K562 (cell line): Measurements from ENCODE around the gene RNF41. TPM values are rescaled to one million over a fixed set of nuclear protein-coding genes. Genes with fewer than 3 reads are reported as not detected.

Experiments
- ATAC-seq: fragments of 200-7000 bp; cut with Tn5 transposase; 3 replicates; pipeline ENCODE4 v1.9.1; 2020; ENCODE audit warnings: moderate library complexity
- BruUV-seq: library from RNA; stranded (reverse); fragments of 400-500 nt; replicated peaks from 2 replicates; lab custom pipeline; 2021; lab: Mats Ljungman, UMichigan
- CTCF ChIA-PET: fragments of 300-600 bp; formaldehyde crosslinking; extraction: SDS; loops from one replicate; lab custom pipeline; 2021; ENCODE audit warnings: low intra/inter-chr PET ratio; lab: Yijun Ruan, JAX
- POLR2A ChIA-PET: fragments of 300-600, 350-650 bp; sonication (Branson Sonifier 250); formaldehyde crosslinking; extraction: SDS; loops from one replicate; lab custom pipeline; 2021; ENCODE audit warnings: antibody characterized with exemption, inconsistent platforms; lab: Yijun Ruan, JAX
- DNase-seq, 4 experiments: peaks; one replicate each; pipeline versions ENCODE4 v3.0.0 to v3.0.0-alpha.2; 2011 to 2018; ENCODE audit warnings: low spot score in 3 of 4, mixed read lengths in 3 of 4; ENCODE audit errors: extremely low read depth in 1 of 4
- FAIRE-seq: peaks from 2 replicates; lab custom pipeline; 2011; peaks lifted over from hg19 to GRCh38; lab: Jason Lieb, UNC
- H2AFZ ChIP-seq: 2 replicates; pipeline ENCODE4 v1.6.0; 2011; ENCODE audit warnings: low read depth, low read length, control low read depth, inconsistent platforms
- H3K27ac ChIP-seq: fragments of 200-600 bp; 3 replicates; pipeline ENCODE4 v1.8.0; 2011; ENCODE audit warnings: low read depth, mild to moderate bottlenecking, control low read depth, inconsistent platforms, low read length, moderate library complexity, mixed read lengths; ENCODE audit errors: extremely low read depth
- H3K27me3 ChIP-seq, 2 experiments: fragments of 300-600 bp in 1 of 2; 2 replicates in 1 of 2; 3 replicates in 1 of 2; pipeline versions ENCODE4 v1.6.0 to v1.8.0; 2011; ENCODE audit warnings: inconsistent platforms in 2 of 2, low read length in 2 of 2, mild to moderate bottlenecking in 1 of 2, mixed read lengths in 1 of 2, moderate library complexity in 1 of 2; ENCODE audit not compliant: control insufficient read depth in 2 of 2, insufficient read depth in 2 of 2
- H3K36me3 ChIP-seq: fragments of 300-600 bp; 3 replicates; pipeline ENCODE4 v1.8.0; 2011; ENCODE audit warnings: mild to moderate bottlenecking, low read length, inconsistent platforms; ENCODE audit not compliant: control insufficient read depth, insufficient read depth
- H3K4me1 ChIP-seq, 2 experiments: fragments of 200-600 bp in 1 of 2; replicated peaks in 1 of 2; 2 replicates in 1 of 2; 3 replicates in 1 of 2; pipeline versions ENCODE4 v1.5.1 to v1.8.0; 2011; ENCODE audit warnings: inconsistent platforms in 2 of 2, low read length in 2 of 2, mild to moderate bottlenecking in 1 of 2, mixed read lengths in 1 of 2, moderate library complexity in 1 of 2; ENCODE audit not compliant: control insufficient read depth in 2 of 2, insufficient read depth in 2 of 2
- H3K4me2 ChIP-seq: 2 replicates; pipeline ENCODE4 v1.6.1; 2011; ENCODE audit warnings: low read length, control low read depth, inconsistent platforms, mixed read lengths; ENCODE audit not compliant: insufficient read depth
- H3K4me3 ChIP-seq: fragments of 200-600 bp; sonication (generic), shearing (Covaris generic); 2 replicates; pipeline ENCODE4 v1.5.1; 2016; ENCODE audit warnings: control low read depth, inconsistent platforms
- H3K79me2 ChIP-seq: fragments of 200-600 bp; 3 replicates; pipeline ENCODE4 v1.8.0; 2011; ENCODE audit warnings: low read length, inconsistent platforms; ENCODE audit not compliant: control insufficient read depth, insufficient read depth
- H3K9ac ChIP-seq, 2 experiments: 2 replicates each; pipeline versions ENCODE4 v1.6.0 to v1.6.1; 2011; ENCODE audit warnings: low read depth in 2 of 2, low read length in 2 of 2, control low read depth in 1 of 2, inconsistent platforms in 1 of 2, mild to moderate bottlenecking in 1 of 2, mixed read lengths in 1 of 2; ENCODE audit not compliant: insufficient read depth in 1 of 2
- H3K9me1 ChIP-seq: one replicate; pipeline ENCODE4 v1.6.0; 2011; ENCODE audit warnings: inconsistent platforms, mild to moderate bottlenecking, low read length, moderate library complexity; ENCODE audit not compliant: control insufficient read depth, insufficient read depth
- H3K9me3 ChIP-seq: replicated peaks from 2 replicates; pipeline ENCODE4 v1.5.1; 2011; ENCODE audit warnings: low read depth, low read length, inconsistent platforms; ENCODE audit not compliant: control insufficient read depth, insufficient read depth
- H4K20me1 ChIP-seq: replicated peaks from 2 replicates; pipeline ENCODE4 v1.6.1; 2011; ENCODE audit warnings: low read length, inconsistent platforms, mixed read lengths; ENCODE audit not compliant: control insufficient read depth, insufficient read depth
- CREB1 ChIP-seq, 2 experiments: sonication (generic) in 1 of 2; formaldehyde crosslinking in 1 of 2; IDR thresholded peaks; 2 replicates each; pipeline versions ENCODE4 v1.6.1 to v1.8.0; 2012 to 2022; ENCODE audit warnings: inconsistent platforms in 1 of 2, mild to moderate bottlenecking in 1 of 2, missing genetic modification reagents in 1 of 2, moderate library complexity in 1 of 2
- DMBX1 ChIP-seq: fragments of 250-450 bp; sonication (Bioruptor Pico); IDR thresholded peaks from 2 replicates; pipeline ENCODE4 v1.8.0; 2022; ENCODE audit warnings: inconsistent platforms, mild to moderate bottlenecking, moderate library complexity, borderline replicate concordance
- DPF2 ChIP-seq: fragments of 450-650 bp; IDR thresholded peaks from 2 replicates; pipeline ENCODE4 v1.6.1; 2016
- E2F1 ChIP-seq: sonication (generic); formaldehyde crosslinking; IDR thresholded peaks from 2 replicates; pipeline ENCODE4 v1.8.1; 2023; ENCODE audit warnings: mild to moderate bottlenecking, missing genetic modification reagents, moderate library complexity
- ETV6 ChIP-seq, 3 experiments: fragments of 150-350 bp in 1 of 3; sonication (generic) in 1 of 3; formaldehyde crosslinking in 1 of 3; IDR thresholded peaks; 2 replicates each; pipeline versions ENCODE4 v1.6.1 to v1.8.0; 2014 to 2022; ENCODE audit warnings: borderline replicate concordance in 2 of 3, low read depth in 2 of 3, antibody characterized with exemption in 1 of 3, low read length in 1 of 3, mild to moderate bottlenecking in 1 of 3, missing genetic modification reagents in 1 of 3
- FOXJ2 ChIP-seq: fragments of 200-800 bp; sonication (Bioruptor generic); IDR thresholded peaks from 2 replicates; pipeline ENCODE4 v1.6.1; 2016; ENCODE audit warnings: missing genetic modification characterization, missing compliant biosample characterization
- KDM2B ChIP-seq: fragments of 250-450 bp; sonication (Bioruptor Pico); IDR thresholded peaks from 2 replicates; pipeline ENCODE4 v1.8.0; 2021; ENCODE audit warnings: mild to moderate bottlenecking, moderate library complexity
- L3MBTL2 ChIP-seq: fragments of 450-650 bp; IDR thresholded peaks from 2 replicates; pipeline ENCODE4 v1.6.1; 2016; ENCODE audit warnings: mild to moderate bottlenecking, moderate library complexity
- MIER1 ChIP-seq: fragments of 450-650 bp; IDR thresholded peaks from 2 replicates; pipeline ENCODE4 v1.6.1; 2016; ENCODE audit warnings: antibody characterized with exemption, mild to moderate bottlenecking, low read depth
- PREB ChIP-seq: sonication (generic); formaldehyde crosslinking; IDR thresholded peaks from 2 replicates; pipeline ENCODE4 v1.8.1; 2023; ENCODE audit warnings: mild to moderate bottlenecking, missing genetic modification reagents
- TAF9B ChIP-seq: fragments of 450-650 bp; IDR thresholded peaks from 2 replicates; pipeline ENCODE4 v1.6.1; 2018; ENCODE audit warnings: mild to moderate bottlenecking; ENCODE audit not compliant: partially characterized antibody
- TCF7 ChIP-seq: sonication (generic); IDR thresholded peaks from 2 replicates; pipeline ENCODE4 v1.6.1; 2016; ENCODE audit warnings: antibody characterized with exemption, borderline replicate concordance
- ZC3H11A ChIP-seq: IDR thresholded peaks from 2 replicates; pipeline ENCODE4 v1.6.1; 2012; ENCODE audit warnings: low read depth, low read length, improper control_type of control experiment
- ZNF212 ChIP-seq: fragments of 450-650 bp; formaldehyde crosslinking; IDR thresholded peaks from 2 replicates; pipeline ENCODE4 v1.4.0; 2020; ENCODE audit warnings: mild to moderate bottlenecking
- ZNF263 ChIP-seq: sonication (generic); formaldehyde crosslinking; IDR thresholded peaks from 2 replicates; pipeline ENCODE4 v1.8.0; 2022; ENCODE audit warnings: mild to moderate bottlenecking, missing genetic modification reagents, borderline replicate concordance
- ZNF280B ChIP-seq: fragments of 250-450 bp; sonication (Bioruptor Pico); IDR thresholded peaks from 2 replicates; pipeline ENCODE4 v1.5.1; 2021; ENCODE audit warnings: mild to moderate bottlenecking
- ZNF3 ChIP-seq: fragments of 250-450 bp; sonication (Bioruptor Pico); IDR thresholded peaks from 2 replicates; pipeline ENCODE4 v1.5.0; 2021; ENCODE audit warnings: mild to moderate bottlenecking, moderate library complexity
- ZNF655 ChIP-seq: fragments of 250-450 bp; sonication (Bioruptor Pico); IDR thresholded peaks from 2 replicates; pipeline ENCODE4 v1.5.0; 2021
- WGBS: fragments of 100-300 bp; shearing (Covaris generic); methylation state at CpG from one replicate; pipeline ENCODE4 v1.1.6; 2016; ENCODE audit warnings: low coverage, mixed read lengths; ENCODE audit not compliant: insufficient coverage; ENCODE audit errors: missing lambda C conversion rate; 5-methylcytosine and 5-hydroxymethylcytosine counted together
- in situ Hi-C: fragments of 300-500 bp; cut with MboI; formaldehyde crosslinking; loops from 4 replicates; pipeline ENCODE4 v1.15.0; 2018; ENCODE audit warnings: inconsistent platforms, mixed read lengths
- intact Hi-C: fragments of 100-400 bp; cut with micrococcal nuclease; formaldehyde crosslinking; loops from 2 replicates; pipeline ENCODE4 v1.14.2; 2022
- polyA plus RNA-seq, 8 experiments: library from polyadenylated mRNA; depleted of rRNA in 4 of 8; stranded (reverse) in 5 of 8; unstranded in 3 of 8; fragments of >200 nt; fragmentation: Nextera tagmentation in 2 of 8; fragmentation: Illumina TruSeq in 1 of 8; extraction: Ambion mirVana in 2 of 8; extraction: Trizol in 1 of 8; gene quantifications; 2 replicates each; pipeline versions ENCODE4 v1.2.1 to v1.2.3, GENCODE V29; 2011 to 2014; ENCODE audit warnings: inconsistent platforms in 1 of 8, missing spikeins in 1 of 8
- total RNA-seq, 7 experiments: library from RNA; depleted of rRNA in 6 of 7; stranded (reverse); fragments of >200 nt in 6 of 7; fragmentation: Illumina TruSeq in 2 of 7; extraction: Trizol in 2 of 7; gene quantifications; 2 replicates each; pipeline versions ENCODE4 v1.2.1 to v1.2.3, GENCODE V29; 2011 to 2021; ENCODE audit warnings: low replicate concordance in 1 of 7

RNF41 gene
- total and polyA plus RNA-seq, 9 of the 15 experiments (the other 6 are each of a cell fraction or from before 2014, with no cell fraction given) = 28.2 to 46.8 (median 33.8) TPM

- no TSS peak for BruUV-seq
- Histone ChIP-seq H3K36me3 (peaks cover 50% of the 10 kb centered on the region), H3K9ac (peak overlapping the region in 1 of 2 experiments; percentile 3; a peak in 1 of 4 replicates), H3K9me3 (no peaks in the 10 kb centered on the region), H3K79me2 (peaks cover 23% of the 10 kb centered on the region), H3K9me1 (no peaks in the 10 kb centered on the region), H3K27me3 (no peaks in the 10 kb centered on the region), H4K20me1 (0 out of 2 replicates have a peak, but pooled peaks cover 3% of the 10 kb centered on the region), H3K4me2 (no peak overlapping the region), H3K27ac (no peak overlapping the region), H3K4me1 (peaks cover 0 to 6% of the 10 kb centered on the region in 2 experiments; a peak in 3 of 5 replicates), H3K4me3 (no peak overlapping the region), H2AFZ (no peak overlapping the region)
- ChIA-PET CTCF (no interaction called here), POLR2A (interaction anchor here (0.6 to 0.8 kb wide), 5 partner anchors 10 to 99 kb away, joined by 3 read pairs; no protein-coding TSS in a partner anchor)
- FAIRE-seq (no peak), DNase-seq (no peak), ATAC-seq (no peak)
- WGBS = 91% methylated on average over 3 of the region's 3 CpGs
- intact Hi-C loops = no loop called here
- in situ Hi-C loops = no loop called here
- TF ChIP-seq TCF7 (no peak), ZNF212 (CRISPR knock-in tag) (no peak), E2F1 (CRISPR knock-in tag) (no peak), ZNF655 (CRISPR knock-in tag) (no peak), CREB1 (IDR thresholded peaks at IDR 0.05) (no peak), CREB1 (CRISPR knock-in tag; IDR thresholded peaks at IDR 0.05) (no peak), ZNF280B (no peak), ZC3H11A (no peak), ZNF3 (no peak), MIER1 (no peak), KDM2B (no peak), DMBX1 (CRISPR knock-in tag) (no peak), PREB (no peak), ETV6 (IDR thresholded peaks at IDR 0.05; ENCODE audit: borderline replicate concordance in 1 of 2, low read depth in 2 of 2, low read length in 1 of 2) (no peak), ETV6 (CRISPR knock-in tag; IDR thresholded peaks at IDR 0.05; ENCODE audit: borderline replicate concordance) (no peak), TAF9B (no peak), L3MBTL2 (no peak), FOXJ2 (no peak), ZNF263 (CRISPR knock-in tag) (no peak), DPF2 (no peak)
These were observed 5.3 kb downstream of the RNF41 start for GRCh38 chr12:56216461-56216860.
